GM12892 (cell line): ENCODE results near the gene MBLAC1.

Experiments used
- POLR2A ChIP-seq: IDR thresholded peaks from 2 replicates; pipeline ENCODE4 v1.6.1; 2011; ENCODE audit warnings: low read depth, low read length, control low read depth
- TAF1 ChIP-seq: IDR thresholded peaks from 2 replicates; pipeline ENCODE4 v1.6.1; 2011; ENCODE audit warnings: low read depth, mild to moderate bottlenecking, control low read depth, low read length, borderline replicate concordance

DNA sequence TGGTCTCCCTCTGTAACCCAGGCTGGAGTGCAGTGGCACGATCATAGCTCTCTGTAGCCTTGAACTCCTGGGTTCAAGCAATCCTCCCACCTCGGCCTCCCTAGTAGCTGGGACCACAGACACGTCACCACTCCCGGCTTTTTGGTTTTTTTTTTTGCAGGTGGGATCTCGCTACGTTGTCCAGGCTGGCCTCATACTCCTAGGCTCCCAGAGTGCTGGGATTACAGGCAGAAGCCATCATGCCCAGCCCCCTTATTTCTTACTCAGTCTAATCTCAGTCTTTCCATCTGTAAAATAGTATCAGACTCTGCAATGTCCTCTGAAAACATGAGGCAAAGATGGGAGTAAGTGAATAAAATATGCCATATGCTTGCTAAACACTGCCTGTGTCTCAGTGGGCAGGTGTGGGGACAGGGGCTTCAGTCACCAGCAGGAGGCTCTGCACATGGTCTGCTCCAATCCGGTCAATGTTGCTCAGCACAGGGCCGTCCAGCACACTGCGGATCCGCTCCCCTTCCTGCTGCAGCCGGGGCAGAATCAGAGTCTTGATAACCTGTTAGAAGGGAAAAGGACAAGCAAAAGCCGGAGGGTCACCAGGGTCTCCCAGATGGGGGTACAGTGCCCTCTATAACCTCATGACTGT is 17.1 kb upstream of the MBLAC1 start:
- no peak for TF ChIP-seq TAF1
- no peak for TF ChIP-seq POLR2A
